Measurements from ENCODE around the gene KCNIP3.

GRCh38 chr2:95301186-95301585 is 4.0 kb downstream of the KCNIP3 start:
- TF ChIP-seq CTCF (IDR thresholded peaks at IDR 0.05) (no peak), POLR2A (IDR thresholded peaks at IDR 0.05) (no peak)

Measured in lower leg skin (tissue), 3 donors.